ENCODE measurements around the gene EIF5AL1. TPM values are rescaled to one million over a fixed set of nuclear protein-coding genes. Genes with fewer than 3 reads are reported as not detected.

The EIF5AL1 gene
- total and polyA plus RNA-seq, 9 of the 15 experiments (the other 6 are each of a cell fraction or from before 2014, with no cell fraction given), result 0.03 to 3.4 (median 0.53) TPM; not detected in 1

DNA sequence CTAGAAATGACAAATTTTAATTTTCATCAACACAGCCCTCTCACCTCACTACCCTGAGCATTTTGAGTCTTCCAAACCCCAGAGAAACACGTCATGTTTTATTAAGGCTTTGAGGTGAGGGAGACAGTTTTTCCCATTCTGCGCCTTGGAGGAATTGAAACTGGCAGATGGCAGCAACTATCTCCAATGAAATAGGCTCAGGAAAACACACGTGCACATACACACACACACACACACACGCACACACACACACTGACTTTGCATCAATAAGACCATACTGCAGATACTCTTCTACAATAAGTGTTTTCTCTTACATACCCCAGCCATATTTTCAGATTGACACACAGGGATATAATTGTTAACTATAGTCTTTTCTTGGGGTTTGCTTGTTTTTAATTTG is 51.1 kb downstream of the EIF5AL1 start (continued):
- TF ChIP-seq, protein P1, sequence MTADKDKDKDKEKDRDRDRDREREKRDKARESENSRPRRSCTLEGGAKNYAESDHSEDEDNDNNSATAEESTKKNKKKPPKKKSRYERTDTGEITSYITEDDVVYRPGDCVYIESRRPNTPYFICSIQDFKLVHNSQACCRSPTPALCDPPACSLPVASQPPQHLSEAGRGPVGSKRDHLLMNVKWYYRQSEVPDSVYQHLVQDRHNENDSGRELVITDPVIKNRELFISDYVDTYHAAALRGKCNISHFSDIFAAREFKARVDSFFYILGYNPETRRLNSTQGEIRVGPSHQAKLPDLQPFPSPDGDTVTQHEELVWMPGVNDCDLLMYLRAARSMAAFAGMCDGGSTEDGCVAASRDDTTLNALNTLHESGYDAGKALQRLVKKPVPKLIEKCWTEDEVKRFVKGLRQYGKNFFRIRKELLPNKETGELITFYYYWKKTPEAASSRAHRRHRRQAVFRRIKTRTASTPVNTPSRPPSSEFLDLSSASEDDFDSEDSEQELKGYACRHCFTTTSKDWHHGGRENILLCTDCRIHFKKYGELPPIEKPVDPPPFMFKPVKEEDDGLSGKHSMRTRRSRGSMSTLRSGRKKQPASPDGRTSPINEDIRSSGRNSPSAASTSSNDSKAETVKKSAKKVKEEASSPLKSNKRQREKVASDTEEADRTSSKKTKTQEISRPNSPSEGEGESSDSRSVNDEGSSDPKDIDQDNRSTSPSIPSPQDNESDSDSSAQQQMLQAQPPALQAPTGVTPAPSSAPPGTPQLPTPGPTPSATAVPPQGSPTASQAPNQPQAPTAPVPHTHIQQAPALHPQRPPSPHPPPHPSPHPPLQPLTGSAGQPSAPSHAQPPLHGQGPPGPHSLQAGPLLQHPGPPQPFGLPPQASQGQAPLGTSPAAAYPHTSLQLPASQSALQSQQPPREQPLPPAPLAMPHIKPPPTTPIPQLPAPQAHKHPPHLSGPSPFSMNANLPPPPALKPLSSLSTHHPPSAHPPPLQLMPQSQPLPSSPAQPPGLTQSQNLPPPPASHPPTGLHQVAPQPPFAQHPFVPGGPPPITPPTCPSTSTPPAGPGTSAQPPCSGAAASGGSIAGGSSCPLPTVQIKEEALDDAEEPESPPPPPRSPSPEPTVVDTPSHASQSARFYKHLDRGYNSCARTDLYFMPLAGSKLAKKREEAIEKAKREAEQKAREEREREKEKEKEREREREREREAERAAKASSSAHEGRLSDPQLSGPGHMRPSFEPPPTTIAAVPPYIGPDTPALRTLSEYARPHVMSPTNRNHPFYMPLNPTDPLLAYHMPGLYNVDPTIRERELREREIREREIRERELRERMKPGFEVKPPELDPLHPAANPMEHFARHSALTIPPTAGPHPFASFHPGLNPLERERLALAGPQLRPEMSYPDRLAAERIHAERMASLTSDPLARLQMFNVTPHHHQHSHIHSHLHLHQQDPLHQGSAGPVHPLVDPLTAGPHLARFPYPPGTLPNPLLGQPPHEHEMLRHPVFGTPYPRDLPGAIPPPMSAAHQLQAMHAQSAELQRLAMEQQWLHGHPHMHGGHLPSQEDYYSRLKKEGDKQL (CRISPR knock-in tag; IDR thresholded peaks at IDR 0.05; ENCODE audit: borderline replicate concordance), result no peak
- TF ChIP-seq ARID2 (IDR thresholded peaks at IDR 0.05) (no peak), KLF10 (CRISPR knock-in tag; IDR thresholded peaks at IDR 0.05) (no peak), MEF2A (IDR thresholded peaks at IDR 0.05; ENCODE audit: control insufficient read depth, low read depth, low read length) (no peak), RNF2 (IDR thresholded peaks at IDR 0.05) (no peak), ZNF282 (CRISPR knock-in tag; IDR thresholded peaks at IDR 0.05) (no peak), SETDB1 (IDR thresholded peaks at IDR 0.05; ENCODE audit: low read length) (no peak), POU5F1 (IDR thresholded peaks at IDR 0.05; ENCODE audit: borderline replicate concordance, low read depth, low read length, partially characterized antibody) (no peak)
- TF ChIP-seq, protein P2, sequence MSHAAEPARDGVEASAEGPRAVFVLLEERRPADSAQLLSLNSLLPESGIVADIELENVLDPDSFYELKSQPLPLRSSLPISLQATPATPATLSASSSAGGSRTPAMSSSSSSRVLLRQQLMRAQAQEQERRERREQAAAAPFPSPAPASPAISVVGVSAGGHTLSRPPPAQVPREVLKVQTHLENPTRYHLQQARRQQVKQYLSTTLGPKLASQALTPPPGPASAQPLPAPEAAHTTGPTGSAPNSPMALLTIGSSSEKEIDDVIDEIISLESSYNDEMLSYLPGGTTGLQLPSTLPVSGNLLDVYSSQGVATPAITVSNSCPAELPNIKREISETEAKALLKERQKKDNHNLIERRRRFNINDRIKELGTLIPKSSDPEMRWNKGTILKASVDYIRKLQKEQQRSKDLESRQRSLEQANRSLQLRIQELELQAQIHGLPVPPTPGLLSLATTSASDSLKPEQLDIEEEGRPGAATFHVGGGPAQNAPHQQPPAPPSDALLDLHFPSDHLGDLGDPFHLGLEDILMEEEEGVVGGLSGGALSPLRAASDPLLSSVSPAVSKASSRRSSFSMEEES (CRISPR knock-in tag; IDR thresholded peaks at IDR 0.05), result no peak
- TF ChIP-seq, protein P3, sequence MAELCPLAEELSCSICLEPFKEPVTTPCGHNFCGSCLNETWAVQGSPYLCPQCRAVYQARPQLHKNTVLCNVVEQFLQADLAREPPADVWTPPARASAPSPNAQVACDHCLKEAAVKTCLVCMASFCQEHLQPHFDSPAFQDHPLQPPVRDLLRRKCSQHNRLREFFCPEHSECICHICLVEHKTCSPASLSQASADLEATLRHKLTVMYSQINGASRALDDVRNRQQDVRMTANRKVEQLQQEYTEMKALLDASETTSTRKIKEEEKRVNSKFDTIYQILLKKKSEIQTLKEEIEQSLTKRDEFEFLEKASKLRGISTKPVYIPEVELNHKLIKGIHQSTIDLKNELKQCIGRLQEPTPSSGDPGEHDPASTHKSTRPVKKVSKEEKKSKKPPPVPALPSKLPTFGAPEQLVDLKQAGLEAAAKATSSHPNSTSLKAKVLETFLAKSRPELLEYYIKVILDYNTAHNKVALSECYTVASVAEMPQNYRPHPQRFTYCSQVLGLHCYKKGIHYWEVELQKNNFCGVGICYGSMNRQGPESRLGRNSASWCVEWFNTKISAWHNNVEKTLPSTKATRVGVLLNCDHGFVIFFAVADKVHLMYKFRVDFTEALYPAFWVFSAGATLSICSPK (IDR thresholded peaks at IDR 0.05; ENCODE audit: borderline replicate concordance), result no peak
- TF ChIP-seq, protein P4, sequence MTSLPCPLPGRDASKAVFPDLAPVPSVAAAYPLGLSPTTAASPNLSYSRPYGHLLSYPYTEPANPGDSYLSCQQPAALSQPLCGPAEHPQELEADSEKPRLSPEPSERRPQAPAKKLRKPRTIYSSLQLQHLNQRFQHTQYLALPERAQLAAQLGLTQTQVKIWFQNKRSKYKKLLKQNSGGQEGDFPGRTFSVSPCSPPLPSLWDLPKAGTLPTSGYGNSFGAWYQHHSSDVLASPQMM (CRISPR knock-in tag; IDR thresholded peaks at IDR 0.05), result no peak
- TF ChIP-seq, protein P5, sequence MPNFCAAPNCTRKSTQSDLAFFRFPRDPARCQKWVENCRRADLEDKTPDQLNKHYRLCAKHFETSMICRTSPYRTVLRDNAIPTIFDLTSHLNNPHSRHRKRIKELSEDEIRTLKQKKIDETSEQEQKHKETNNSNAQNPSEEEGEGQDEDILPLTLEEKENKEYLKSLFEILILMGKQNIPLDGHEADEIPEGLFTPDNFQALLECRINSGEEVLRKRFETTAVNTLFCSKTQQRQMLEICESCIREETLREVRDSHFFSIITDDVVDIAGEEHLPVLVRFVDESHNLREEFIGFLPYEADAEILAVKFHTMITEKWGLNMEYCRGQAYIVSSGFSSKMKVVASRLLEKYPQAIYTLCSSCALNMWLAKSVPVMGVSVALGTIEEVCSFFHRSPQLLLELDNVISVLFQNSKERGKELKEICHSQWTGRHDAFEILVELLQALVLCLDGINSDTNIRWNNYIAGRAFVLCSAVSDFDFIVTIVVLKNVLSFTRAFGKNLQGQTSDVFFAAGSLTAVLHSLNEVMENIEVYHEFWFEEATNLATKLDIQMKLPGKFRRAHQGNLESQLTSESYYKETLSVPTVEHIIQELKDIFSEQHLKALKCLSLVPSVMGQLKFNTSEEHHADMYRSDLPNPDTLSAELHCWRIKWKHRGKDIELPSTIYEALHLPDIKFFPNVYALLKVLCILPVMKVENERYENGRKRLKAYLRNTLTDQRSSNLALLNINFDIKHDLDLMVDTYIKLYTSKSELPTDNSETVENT (CRISPR knock-in tag; IDR thresholded peaks at IDR 0.05), result no peak
- TF ChIP-seq, protein P6, sequence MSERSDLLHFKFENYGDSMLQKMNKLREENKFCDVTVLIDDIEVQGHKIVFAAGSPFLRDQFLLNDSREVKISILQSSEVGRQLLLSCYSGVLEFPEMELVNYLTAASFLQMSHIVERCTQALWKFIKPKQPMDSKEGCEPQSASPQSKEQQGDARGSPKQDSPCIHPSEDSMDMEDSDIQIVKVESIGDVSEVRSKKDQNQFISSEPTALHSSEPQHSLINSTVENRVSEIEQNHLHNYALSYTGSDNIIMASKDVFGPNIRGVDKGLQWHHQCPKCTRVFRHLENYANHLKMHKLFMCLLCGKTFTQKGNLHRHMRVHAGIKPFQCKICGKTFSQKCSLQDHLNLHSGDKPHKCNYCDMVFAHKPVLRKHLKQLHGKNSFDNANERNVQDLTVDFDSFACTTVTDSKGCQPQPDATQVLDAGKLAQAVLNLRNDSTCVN (CRISPR knock-in tag; IDR thresholded peaks at IDR 0.05), result no peak
